Stimulated activated CD8-positive, alpha-beta memory T cell treated with anti-CD3 and anti-CD28 coated beads, Interleukin-12 subunit alpha, Interleukin-12 subunit beta, amount 100 ng/mL, for 4 hours (primary cell): ENCODE measurements around the gene COQ2.
A peak's percentile ranks its signal among the peaks of the same experiment; 100 is the strongest.
"Not testable (repeated sequence)": the region's sequence is repeated elsewhere in the genome, so short reads cannot be mapped to it uniquely, and the experiment has no call there.

Experiments
- DNase-seq: peaks from one replicate; pipeline ENCODE4 v3.0.0-alpha.2; 2020; ENCODE audit warnings: low read depth

COQ2 gene

GRCh38 chr4:83247415-83248357, 36.9 kb downstream of the COQ2 start:
- no peak for DNase-seq

GRCh38 chr4:83241132-83241531, 43.5 kb downstream of the COQ2 start:
- no peak for DNase-seq

GRCh38 chr4:83240379-83240875, 44.2 kb downstream of the COQ2 start:
- DNase-seq, result no peak

GRCh38 chr4:83238393-83239248, 46.0 kb downstream of the COQ2 start:
- DNase-seq, result no peak

GRCh38 chr4:83237591-83237990, 47.0 kb downstream of the COQ2 start:
- no peak for DNase-seq

GRCh38 chr4:83235645-83236133, 48.9 kb downstream of the COQ2 start:
- not testable (repeated sequence) for DNase-seq

- DNase-seq, result no peak
These were observed 49.5 kb downstream of the COQ2 start for GRCh38 chr4:83234902-83235644.

GRCh38 chr4:83234387-83234786, 50.2 kb downstream of the COQ2 start:
- not testable (repeated sequence) for DNase-seq

- DNase-seq, result no peak
These were observed 52.5 kb downstream of the COQ2 start for GRCh38 chr4:83232082-83232481.

GRCh38 chr4:83231620-83232076, 53.0 kb downstream of the COQ2 start:
- DNase-seq, result no peak

- DNase-seq, result no peak
These were observed 53.7 kb downstream of the COQ2 start for GRCh38 chr4:83230928-83231327.

- no peak for DNase-seq
These were observed 54.8 kb downstream of the COQ2 start for GRCh38 chr4:83229791-83230190.

GRCh38 chr4:83228231-83228630, 56.4 kb downstream of the COQ2 start:
- no peak for DNase-seq

- DNase-seq, result no peak
These were observed 59.9 kb downstream of the COQ2 start for GRCh38 chr4:83224502-83225197.

GRCh38 chr4:83223781-83224180, 60.8 kb downstream of the COQ2 start:
- no peak for DNase-seq

GRCh38 chr4:83221897-83222441, 62.6 kb downstream of the COQ2 start:
- DNase-seq, result no peak

- no peak for DNase-seq
These were observed 65.0 kb downstream of the COQ2 start for GRCh38 chr4:83219344-83220331.

GRCh38 chr4:83217721-83218522, 66.7 kb downstream of the COQ2 start:
- DNase-seq, result peak; percentile 37
